Ovary (tissue), 9 donors: ENCODE results near the gene TMEM185B. TPM values are rescaled to one million over a fixed set of nuclear protein-coding genes. Genes with fewer than 3 reads are reported as not detected.
"Not testable (repeated sequence)": the region's sequence is repeated elsewhere in the genome, so short reads cannot be mapped to it uniquely, and the experiment has no call there.

Source experiments
- DNase-seq, 5 donors: peaks; one replicate each; pipeline ENCODE4 v3.0.0-alpha.2; 2019 to 2020
- H3K27ac ChIP-seq, 2 donors: fragments of 200-600 bp; one replicate each; pipeline versions ENCODE4 v1.5.1 to v1.8.0; 2019 to 2022
- H3K27me3 ChIP-seq: fragments of 200-600 bp; one replicate; pipeline ENCODE4 v1.8.0; 2022
- H3K36me3 ChIP-seq: fragments of 200-600 bp; sonication (generic); one replicate; pipeline ENCODE4 v1.5.1; 2019
- H3K4me1 ChIP-seq: one replicate; pipeline ENCODE4 v1.8.1; 2013; ENCODE audit warnings: mild to moderate bottlenecking, moderate library complexity; ENCODE audit not compliant: insufficient read depth
- H3K4me3 ChIP-seq: fragments of 200-600 bp; sonication (generic); one replicate; pipeline ENCODE4 v1.5.1; 2017
- H3K9me3 ChIP-seq, 2 donors: fragments of 200-600 bp in 1 of 2; sonication (generic) in 1 of 2; one replicate each; pipeline versions ENCODE4 v1.5.1 to v1.8.1; 2013 to 2019; ENCODE audit warnings: mild to moderate bottlenecking in 1 of 2, moderate library complexity in 1 of 2
- CTCF ChIP-seq, 3 donors: fragments of 450-650 bp in 2 of 3; fragments of 200-600 bp in 1 of 3; IDR thresholded peaks; one replicate each; pipeline versions ENCODE4 v1.5.1 to v1.8.0; 2016 to 2022; ENCODE audit warnings: antibody characterized with exemption in 3 of 3, mild to moderate bottlenecking in 1 of 3
- EP300 ChIP-seq: sonication (generic); formaldehyde crosslinking; IDR thresholded peaks from one replicate; pipeline ENCODE4 v1.6.1; 2017; ENCODE audit warnings: antibody characterized with exemption
- POLR2A ChIP-seq: fragments of 450-650 bp; IDR thresholded peaks from one replicate; pipeline ENCODE4 v1.6.1; 2017; ENCODE audit warnings: antibody characterized with exemption, mild to moderate bottlenecking, moderate library complexity
- WGBS, 3 donors: extraction: QIAGEN DNeasy Blood & Tissue Kit in 1 of 3; methylation state at CpG; one replicate each; pipeline versions ENCODE4 v1.1.5 to v1.1.7; 2013 to 2017; 5-methylcytosine and 5-hydroxymethylcytosine counted together
- intact Hi-C, 4 donors: fragments of 100-400 bp; cut with DNase I; formaldehyde crosslinking; loops; one replicate each; pipeline versions ENCODE4 v1.11.0 to v1.15.1; 2022 to 2023
- polyA plus RNA-seq, 2 donors: library from polyadenylated mRNA; stranded (reverse); fragments of 200-250 nt in 1 of 2; fragments of 350-450 nt in 1 of 2; fragmentation: Illumina TruSeq in 1 of 2; extraction: RNeasy Lipid Tissue Mini Kit (QIAGEN cat#74804) in 1 of 2; gene quantifications; one replicate each; pipeline ENCODE4 v1.2.3, GENCODE V29; 2013 to 2014
- total RNA-seq, 7 donors: library from RNA; depleted of rRNA in 2 of 7; stranded (reverse); fragments of >200 nt in 2 of 7; fragmentation: NEBNext Ultra II Directional in 3 of 7; extraction: Animal tissue kit (Norgen Biotek cat#: 25700) in 3 of 7; gene quantifications; one replicate each; pipeline versions ENCODE4 v1.1.0 to v1.2.4, GENCODE V29; 2016 to 2023
- donor health status: DM: no; HTN: no; CAD: no; lungs with moderate emphysema.
- donor health status: DM: no; HTN: no; CAD: no.
- donor health status: Bipolar disorder and iron deficiency.
- donor health status: DM: yes; HTN: yes; CAD: no.
- donor health status: DM: no; HTN: no; CAD: no.
- donor health status: DM: yes; HTN: yes; CAD: no.

Gene TMEM185B
- total and polyA plus RNA-seq, 9 donors, result 6.4 to 26.0 (median 14.5) TPM

GRCh38 chr2:120236791-120237190, 13.6 kb upstream of the TMEM185B start:
- DNase-seq, result no peak
- 67 to 81% (median 67%) methylated on average over 5 of the region's 5 CpGs for WGBS, 3 donors
- TF ChIP-seq POLR2A (no peak), CTCF (IDR thresholded peaks at IDR 0.05) (no peak), EP300 (no peak)
- H3K4me1 ChIP-seq, result peaks cover 4% of the 10 kb centered on the region
- no peaks in the 10 kb centered on the region for H3K36me3 ChIP-seq
- intact Hi-C loops, result no loop called here
- H3K9me3 ChIP-seq, result no peaks in the 10 kb centered on the region
- no peak overlapping the region for H3K27ac ChIP-seq
- H3K4me3 ChIP-seq, result no peak overlapping the region
- no peaks in the 10 kb centered on the region for H3K27me3 ChIP-seq

DNA sequence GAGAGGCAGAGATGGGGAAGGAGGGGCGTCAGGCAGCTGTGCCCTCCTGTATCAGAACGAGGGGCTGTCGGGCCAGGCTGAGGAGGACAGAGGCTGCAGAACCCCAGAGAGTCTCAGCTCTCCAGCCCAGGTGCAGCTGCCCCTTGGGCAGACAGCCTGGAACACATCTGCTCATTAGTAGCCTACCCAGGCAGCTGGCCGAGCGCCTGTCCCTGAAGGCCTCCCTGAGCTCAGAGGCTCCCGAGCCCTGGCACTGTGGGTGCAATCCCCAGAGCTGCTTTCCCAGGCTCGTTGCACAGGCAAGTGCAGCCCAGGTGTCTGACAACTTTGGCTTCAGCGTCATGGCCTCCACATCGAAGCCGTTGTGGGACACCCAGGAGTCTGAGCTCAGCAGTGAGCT, 13.1 kb upstream of the TMEM185B start:
- no peaks in the 10 kb centered on the region for H3K36me3 ChIP-seq
- peaks cover 4% of the 10 kb centered on the region for H3K4me1 ChIP-seq
- no peaks in the 10 kb centered on the region for H3K9me3 ChIP-seq
- no peaks in the 10 kb centered on the region for H3K27me3 ChIP-seq
- intact Hi-C loops, result no loop called here
- no peak overlapping the region for H3K27ac ChIP-seq
- no peak overlapping the region for H3K4me3 ChIP-seq
- WGBS, 3 donors, result 73 to 76% (median 75%) methylated on average over 10 of the region's 10 CpGs
- no peak for TF ChIP-seq EP300
- TF ChIP-seq POLR2A, result no peak
- TF ChIP-seq CTCF (IDR thresholded peaks at IDR 0.05), result no peak
- no peak for DNase-seq

GRCh38 chr2:120235681-120236080, 12.5 kb upstream of the TMEM185B start:
- intact Hi-C loops, result no loop called here
- Histone ChIP-seq H3K27ac (no peak overlapping the region), H3K4me1 (peaks cover 4% of the 10 kb centered on the region), H3K4me3 (no peak overlapping the region), H3K27me3 (no peaks in the 10 kb centered on the region), H3K9me3 (no peaks in the 10 kb centered on the region), H3K36me3 (no peaks in the 10 kb centered on the region)
- WGBS, 3 donors, result 74 to 82% (median 76%) methylated on average over 6 of the region's 6 CpGs
- no peak for TF ChIP-seq POLR2A
- TF ChIP-seq CTCF (IDR thresholded peaks at IDR 0.05), result no peak
- TF ChIP-seq EP300, result no peak
- DNase-seq, result no peak

- H3K36me3 ChIP-seq, H3K9me3 ChIP-seq, DNase-seq, H3K27me3 ChIP-seq, H3K27ac ChIP-seq, H3K4me3 ChIP-seq, intact Hi-C loops, H3K4me1 ChIP-seq: not testable (repeated sequence)
- WGBS, 3 donors, result 81 to 95% (median 90%) methylated on average over 2 of the region's 2 CpGs
Measured at GRCh38 chr2:120235158-120235557, 12.0 kb upstream of the TMEM185B start.

GRCh38 chr2:120233292-120233691, 10.1 kb upstream of the TMEM185B start:
- Histone ChIP-seq H3K27me3 (no peaks in the 10 kb centered on the region), H3K4me1 (peaks cover 3% of the 10 kb centered on the region), H3K9me3 (no peaks in the 10 kb centered on the region), H3K4me3 (no peak overlapping the region), H3K27ac (no peak overlapping the region), H3K36me3 (no peaks in the 10 kb centered on the region)
- TF ChIP-seq CTCF (IDR thresholded peaks at IDR 0.05), result no peak
- TF ChIP-seq EP300, result no peak
- TF ChIP-seq POLR2A, result no peak
- intact Hi-C loops, result no loop called here
- 83 to 88% (median 86%) methylated on average over 5 of the region's 5 CpGs for WGBS, 3 donors
- DNase-seq, result peak in 1 of 5 donors; percentile 3
